IMR-90 (cell line): ENCODE measurements around the gene HTT. TPM values are rescaled to one million over a fixed set of nuclear protein-coding genes. Genes with fewer than 3 reads are reported as not detected.

Experiments used
- ATAC-seq: fragments of 200-7000 bp; cut with Tn5 transposase; 2 replicates; pipeline ENCODE4 v1.9.1; 2020; ENCODE audit warnings: low read depth, mild to moderate bottlenecking, moderate library complexity
- BruUV-seq: library from RNA; stranded (reverse); fragments of 400-500 nt; replicated peaks from 2 replicates; lab custom pipeline; 2021; lab: Mats Ljungman, UMichigan
- CTCF ChIA-PET: fragments of 300-600 bp; formaldehyde crosslinking; extraction: SDS; loops from one replicate; lab custom pipeline; 2021; ENCODE audit warnings: antibody characterized with exemption; lab: Yijun Ruan, JAX
- POLR2A ChIA-PET: fragments of 300-600 bp; sonication (Branson Sonifier 250); formaldehyde crosslinking; loops from one replicate; lab custom pipeline; 2022; ENCODE audit warnings: antibody characterized with exemption; ENCODE audit not compliant: unreplicated experiment; lab: Charles Lee
- DNase-seq: peaks from one replicate; pipeline ENCODE4 v3.0.0; 2013
- H2AFZ ChIP-seq: replicated peaks from 2 replicates; pipeline ENCODE3; 2013; ENCODE audit warnings: low read length, mild to moderate bottlenecking; ENCODE audit not compliant: poor library complexity
- H2AK5ac ChIP-seq: 2 replicates; pipeline ENCODE4 v1.6.1; 2013; ENCODE audit warnings: low read depth, low read length, inconsistent platforms
- H2AK9ac ChIP-seq: replicated peaks from 2 replicates; pipeline ENCODE3; 2013; ENCODE audit warnings: mild to moderate bottlenecking, low read depth, low read length, moderate library complexity; ENCODE audit not compliant: poor library complexity
- H2BK120ac ChIP-seq: 2 replicates; pipeline ENCODE4 v1.6.1; 2013; ENCODE audit warnings: low read depth, low read length, inconsistent platforms
- H2BK15ac ChIP-seq: 3 replicates; pipeline ENCODE4 v1.6.1; 2013; ENCODE audit warnings: low read depth, low read length, inconsistent platforms
- H2BK20ac ChIP-seq: 2 replicates; pipeline ENCODE4 v1.6.1; 2013; ENCODE audit warnings: low read depth, mild to moderate bottlenecking, inconsistent platforms, low read length, moderate library complexity
- H2BK5ac ChIP-seq: 2 replicates; pipeline ENCODE4 v1.6.1; 2013; ENCODE audit warnings: mild to moderate bottlenecking, low read depth, low read length, inconsistent platforms; ENCODE audit not compliant: poor library complexity, severe bottlenecking
- H3K14ac ChIP-seq: replicated peaks from 2 replicates; pipeline ENCODE4 v1.6.1; 2013; ENCODE audit warnings: low read depth, low read length, inconsistent platforms
- H3K18ac ChIP-seq: 2 replicates; pipeline ENCODE4 v1.6.1; 2013; ENCODE audit warnings: low read depth, low read length, control low read depth
- H3K23ac ChIP-seq: 2 replicates; pipeline ENCODE4 v1.6.1; 2013; ENCODE audit warnings: low read depth, low read length, inconsistent platforms
- H3K27ac ChIP-seq: 2 replicates; pipeline ENCODE4 v1.5.1; 2013; ENCODE audit warnings: mild to moderate bottlenecking, control low read depth, low read length; ENCODE audit not compliant: insufficient read depth
- H3K27me3 ChIP-seq: 2 replicates; pipeline ENCODE4 v1.6.1; 2013; ENCODE audit warnings: low read length; ENCODE audit not compliant: control insufficient read depth, insufficient read depth
- H3K36me3 ChIP-seq: 2 replicates; pipeline ENCODE4 v1.6.1; 2013; ENCODE audit warnings: low read length, mixed read lengths; ENCODE audit not compliant: control insufficient read depth, insufficient read depth
- H3K4ac ChIP-seq: 2 replicates; pipeline ENCODE4 v1.6.1; 2013; ENCODE audit warnings: low read depth, low read length, inconsistent platforms
- H3K4me1 ChIP-seq: 2 replicates; pipeline ENCODE4 v1.6.1; 2013; ENCODE audit warnings: low read length, mixed read lengths; ENCODE audit not compliant: control insufficient read depth, insufficient read depth
- H3K4me2 ChIP-seq: 2 replicates; pipeline ENCODE4 v1.6.1; 2013; ENCODE audit warnings: low read depth, mild to moderate bottlenecking, control low read depth, low read length, moderate library complexity
- H3K4me3 ChIP-seq: 2 replicates; pipeline ENCODE4 v1.5.1; 2013; ENCODE audit warnings: low read depth, mild to moderate bottlenecking, control low read depth, low read length, moderate library complexity; ENCODE audit not compliant: insufficient read depth
- H3K56ac ChIP-seq: 2 replicates; pipeline ENCODE4 v1.6.1; 2013; ENCODE audit warnings: low read length, inconsistent platforms; ENCODE audit not compliant: insufficient read depth; ENCODE audit errors: extremely low read depth
- H3K79me1 ChIP-seq, 2 experiments: 2 replicates each; pipeline ENCODE4 v1.6.1; 2013; ENCODE audit warnings: low read length in 2 of 2, inconsistent platforms in 1 of 2, low read depth in 1 of 2
- H3K9ac ChIP-seq: 2 replicates; pipeline ENCODE4 v1.6.1; 2013; ENCODE audit warnings: low read depth, low read length, control low read depth
- H3K9me1 ChIP-seq: 2 replicates; pipeline ENCODE4 v1.6.1; 2013; ENCODE audit warnings: low read length, inconsistent platforms; ENCODE audit not compliant: insufficient read depth
- H3K9me3 ChIP-seq: 2 replicates; pipeline ENCODE4 v1.6.1; 2013; ENCODE audit warnings: low read length; ENCODE audit not compliant: control insufficient read depth, insufficient read depth
- H4K20me1 ChIP-seq: 2 replicates; pipeline ENCODE4 v1.6.1; 2013; ENCODE audit warnings: low read length, inconsistent platforms; ENCODE audit not compliant: insufficient read depth
- H4K5ac ChIP-seq: 2 replicates; pipeline ENCODE4 v1.6.1; 2013; ENCODE audit warnings: mild to moderate bottlenecking, low read depth, low read length, control low read depth
- H4K8ac ChIP-seq, 2 experiments: 2 replicates each; pipeline ENCODE4 v1.6.1; 2013; ENCODE audit warnings: low read depth in 2 of 2, low read length in 2 of 2, control low read depth in 1 of 2, inconsistent platforms in 1 of 2
- H4K91ac ChIP-seq: 2 replicates; pipeline ENCODE4 v1.6.1; 2013; ENCODE audit warnings: low read depth, low read length, inconsistent platforms; ENCODE audit not compliant: insufficient read depth
- BHLHE40 ChIP-seq: fragments of 150-350 bp; IDR thresholded peaks from 2 replicates; pipeline ENCODE4 v1.6.1; 2016; ENCODE audit warnings: mild to moderate bottlenecking, low read depth, low read length
- CHD1 ChIP-seq: IDR thresholded peaks from 2 replicates; pipeline ENCODE4 v1.6.1; 2012; ENCODE audit warnings: low read depth, low read length, improper control_type of control experiment
- CTCF ChIP-seq: conservative IDR thresholded peaks from 2 replicates; pipeline ENCODE4 v1.5.1; 2012; ENCODE audit warnings: mild to moderate bottlenecking, low read depth, low read length, improper control_type of control experiment
- ELK1 ChIP-seq: fragments of 150-350 bp; IDR thresholded peaks from 2 replicates; pipeline ENCODE4 v1.6.1; 2016; ENCODE audit warnings: low read depth, mild to moderate bottlenecking, low read length, moderate library complexity, borderline replicate concordance
- FOS ChIP-seq: fragments of 150-350 bp; IDR thresholded peaks from 2 replicates; pipeline ENCODE4 v1.6.1; 2016; ENCODE audit warnings: low read depth, low read length
- MAFK ChIP-seq: IDR thresholded peaks from 2 replicates; pipeline ENCODE4 v1.6.1; 2012; ENCODE audit warnings: low read depth, low read length, improper control_type of control experiment
- MAZ ChIP-seq: IDR thresholded peaks from 2 replicates; pipeline ENCODE4 v1.6.1; 2012; ENCODE audit warnings: low read depth, mild to moderate bottlenecking, low read length, improper control_type of control experiment, moderate library complexity, borderline replicate concordance
- MXI1 ChIP-seq: IDR thresholded peaks from 2 replicates; pipeline ENCODE4 v1.6.1; 2012; ENCODE audit warnings: low read depth, mild to moderate bottlenecking, low read length, moderate library complexity, borderline replicate concordance
- POLR2A ChIP-seq: IDR thresholded peaks from 2 replicates; pipeline ENCODE4 v1.6.1; 2012; ENCODE audit warnings: mild to moderate bottlenecking, low read depth, low read length
- RCOR1 ChIP-seq: IDR thresholded peaks from 2 replicates; pipeline ENCODE4 v1.6.1; 2012; ENCODE audit warnings: mild to moderate bottlenecking, low read length, improper control_type of control experiment; ENCODE audit not compliant: insufficient replicate concordance
- SMC3 ChIP-seq: fragments of 150-350 bp; IDR thresholded peaks from 2 replicates; pipeline ENCODE4 v1.6.1; 2016; ENCODE audit warnings: low read depth, mild to moderate bottlenecking, antibody characterized with exemption, low read length, moderate library complexity
- USF2 ChIP-seq: fragments of 150-350 bp; IDR thresholded peaks from 2 replicates; pipeline ENCODE4 v1.6.1; 2017; ENCODE audit warnings: mild to moderate bottlenecking, antibody characterized with exemption, low read length, low read depth
- WGBS, 2 experiments: methylation state at CpG; one replicate each; pipeline versions ENCODE4 v1.1.5 to v1.1.7; 2013; ENCODE audit warnings: missing lambda C conversion rate in 2 of 2; ENCODE audit not compliant: insufficient read length in 1 of 2; ENCODE audit errors: extremely low coverage in 2 of 2; 5-methylcytosine and 5-hydroxymethylcytosine counted together
- dilution Hi-C: fragments of 300-500 bp; cut with HindIII; formaldehyde crosslinking; loops from one replicate; pipeline ENCODE4 v1.14.3; 2018; ENCODE audit warnings: low sequenced_read_pairs; ENCODE audit not compliant: unreplicated experiment
- in situ Hi-C: fragments of 300-500 bp; cut with MboI; formaldehyde crosslinking; loops from 3 replicates; pipeline ENCODE4 v1.14.3; 2019; ENCODE audit warnings: low sequenced_read_pairs, inconsistent platforms, mixed read lengths
- intact Hi-C: fragments of 100-400 bp; cut with micrococcal nuclease; formaldehyde crosslinking; loops from 2 replicates; pipeline ENCODE4 v1.10.0; 2022
- polyA plus RNA-seq, 3 experiments: library from polyadenylated mRNA; depleted of rRNA; stranded (reverse); fragments of >200 nt; gene quantifications; 2 replicates each; pipeline ENCODE4 v1.2.3, GENCODE V29; 2012; ENCODE audit warnings: low replicate concordance in 1 of 3
- total RNA-seq: library from RNA; depleted of rRNA; stranded (reverse); fragments of >200 nt; gene quantifications from 2 replicates; pipeline ENCODE4 v1.2.3, GENCODE V29; 2012

HTT gene
- total and polyA plus RNA-seq, 2 of the 4 experiments (the other 2 are of a cell fraction), result 11.6 to 14.3 TPM

- Histone ChIP-seq H2BK20ac (peak overlapping the region; percentile 40; the same call in 1 of the 2 replicates), H2BK15ac (no peak overlapping the region), H4K91ac (peak overlapping the region; percentile 21), H3K9ac (no peak overlapping the region), H4K8ac (peak overlapping the region in 1 of 2 experiments; percentile 84; a peak in 2 of 4 replicates), H3K4ac (peak overlapping the region; percentile 69; the same call in 1 of the 2 replicates), H3K9me3 (peaks cover 2% of the 10 kb centered on the region), H3K9me1 (no peaks in the 10 kb centered on the region), H2BK5ac (peak overlapping the region; percentile 61), H3K4me2 (peak overlapping the region; percentile 41), H3K27ac (no peak overlapping the region), H2BK120ac (peak overlapping the region; percentile 76; the same call in 1 of the 2 replicates), H2AK5ac (no peak overlapping the region), H2AK9ac (no peak overlapping the region), H3K14ac (peak overlapping the region; percentile 59), H3K27me3 (0 out of 2 replicates have a peak, but pooled peaks cover 2% of the 10 kb centered on the region), H4K20me1 (no peaks in the 10 kb centered on the region), H2AFZ (peak overlapping the region; percentile 88), H3K18ac (peak overlapping the region; percentile 18; the same call in 1 of the 2 replicates), H4K5ac (peak overlapping the region; percentile 25; the same call in 1 of the 2 replicates), H3K56ac (peak overlapping the region; percentile 39; the same call in 1 of the 2 replicates), H3K36me3 (no peaks in the 10 kb centered on the region), H3K79me1 (no peaks in the 10 kb centered on the region), H3K4me1 (no peaks in the 10 kb centered on the region), H3K4me3 (no peak overlapping the region), H3K23ac (peak overlapping the region; percentile 74)
- CTCF ChIA-PET, result interaction anchor here (0.7 kb wide), 1 partner anchor 10 kb away, joined by 3 read pairs; no protein-coding TSS in a partner anchor
- no CpG with 5 or more reads among the region's 9 CpGs for WGBS, 2 experiments
- ATAC-seq (peak; percentile 97), DNase-seq (peak; percentile 75)
- POLR2A ChIA-PET, result no interaction called here
- TF ChIP-seq BHLHE40, result no peak
- TF ChIP-seq MAFK, result no peak
- TF ChIP-seq CTCF, result no peak
- no peak for TF ChIP-seq MXI1
- TF ChIP-seq ELK1, result no peak
- no peak for TF ChIP-seq CHD1
- no peak for TF ChIP-seq SMC3
- TF ChIP-seq POLR2A, result no peak
- no peak for TF ChIP-seq USF2
- no peak for TF ChIP-seq MAZ
- no peak for TF ChIP-seq RCOR1
- TF ChIP-seq FOS, result no peak
- dilution Hi-C loops (no loop called here), intact Hi-C loops (no loop called here), in situ Hi-C loops (no loop called here)
- BruUV-seq, result no TSS peak
These were observed 202.5 kb downstream of the HTT start for GRCh38 chr4:3276986-3277385.
